Astrocyte of the spinal cord (primary cell): ENCODE results near the gene SAMD8.

Experiments
- DNase-seq: peaks from one replicate; pipeline ENCODE4 v3.0.0; 2011; ENCODE audit warnings: low read depth, low spot score
- H3K4me3 ChIP-seq: 2 replicates; pipeline ENCODE4 v1.5.1; 2011; ENCODE audit warnings: low read depth, mild to moderate bottlenecking, low read length, moderate library complexity
- in situ Hi-C: cut with HindIII; loops from 2 replicates; pipeline ENCODE4 v1.10.0; 2017; ENCODE audit warnings: low sequenced_read_pairs
- TF ChIP-seq, protein P1 (sequence below): IDR thresholded peaks from 2 replicates; pipeline ENCODE4 v1.5.1; 2012; ENCODE audit warnings: low read depth, mild to moderate bottlenecking, low read length, inconsistent platforms

Gene SAMD8

GRCh38 chr10:75207857-75208144 lies 96.3 kb downstream of the SAMD8 start:
- TF ChIP-seq, protein P1, sequence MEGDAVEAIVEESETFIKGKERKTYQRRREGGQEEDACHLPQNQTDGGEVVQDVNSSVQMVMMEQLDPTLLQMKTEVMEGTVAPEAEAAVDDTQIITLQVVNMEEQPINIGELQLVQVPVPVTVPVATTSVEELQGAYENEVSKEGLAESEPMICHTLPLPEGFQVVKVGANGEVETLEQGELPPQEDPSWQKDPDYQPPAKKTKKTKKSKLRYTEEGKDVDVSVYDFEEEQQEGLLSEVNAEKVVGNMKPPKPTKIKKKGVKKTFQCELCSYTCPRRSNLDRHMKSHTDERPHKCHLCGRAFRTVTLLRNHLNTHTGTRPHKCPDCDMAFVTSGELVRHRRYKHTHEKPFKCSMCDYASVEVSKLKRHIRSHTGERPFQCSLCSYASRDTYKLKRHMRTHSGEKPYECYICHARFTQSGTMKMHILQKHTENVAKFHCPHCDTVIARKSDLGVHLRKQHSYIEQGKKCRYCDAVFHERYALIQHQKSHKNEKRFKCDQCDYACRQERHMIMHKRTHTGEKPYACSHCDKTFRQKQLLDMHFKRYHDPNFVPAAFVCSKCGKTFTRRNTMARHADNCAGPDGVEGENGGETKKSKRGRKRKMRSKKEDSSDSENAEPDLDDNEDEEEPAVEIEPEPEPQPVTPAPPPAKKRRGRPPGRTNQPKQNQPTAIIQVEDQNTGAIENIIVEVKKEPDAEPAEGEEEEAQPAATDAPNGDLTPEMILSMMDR = no peak
- in situ Hi-C loops = no loop called here
- no peak overlapping the region for H3K4me3 ChIP-seq
- DNase-seq = no peak

- in situ Hi-C loops = no loop called here
- DNase-seq = peak; percentile 71
- H3K4me3 ChIP-seq = no peak overlapping the region
- TF ChIP-seq, protein P1 = no peak
Observed at GRCh38 chr10:75208181-75208580, 96.7 kb downstream of the SAMD8 start.

GRCh38 chr10:75209086-75209920 lies 97.8 kb downstream of the SAMD8 start:
- TF ChIP-seq, protein P1 = no peak
- peak overlapping the region; percentile 96 for H3K4me3 ChIP-seq
- no peak for DNase-seq
- in situ Hi-C loops = no loop called here

DNA sequence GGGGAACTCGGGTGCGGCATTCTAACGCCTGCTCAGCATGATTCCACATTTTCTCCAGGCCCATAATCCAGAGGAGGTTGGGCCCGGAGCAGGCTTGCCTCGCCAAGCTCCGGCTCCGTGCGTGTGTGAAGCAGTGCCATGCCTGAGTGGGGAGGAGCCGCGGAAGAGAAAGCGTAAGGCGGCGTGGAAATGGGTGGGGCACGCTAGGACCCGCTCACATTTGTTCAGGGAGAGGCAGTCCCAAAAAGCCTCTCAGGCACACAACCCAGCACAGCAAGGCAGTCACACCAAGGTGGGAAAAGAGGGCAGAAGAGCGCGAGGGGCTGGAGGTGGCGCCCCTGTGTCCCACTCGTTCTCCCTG lies 98.4 kb downstream of the SAMD8 start:
- TF ChIP-seq, protein P1 = no peak
- H3K4me3 ChIP-seq = peak overlapping the region; percentile 96
- in situ Hi-C loops = no loop called here
- peak; percentile 70 for DNase-seq

DNA sequence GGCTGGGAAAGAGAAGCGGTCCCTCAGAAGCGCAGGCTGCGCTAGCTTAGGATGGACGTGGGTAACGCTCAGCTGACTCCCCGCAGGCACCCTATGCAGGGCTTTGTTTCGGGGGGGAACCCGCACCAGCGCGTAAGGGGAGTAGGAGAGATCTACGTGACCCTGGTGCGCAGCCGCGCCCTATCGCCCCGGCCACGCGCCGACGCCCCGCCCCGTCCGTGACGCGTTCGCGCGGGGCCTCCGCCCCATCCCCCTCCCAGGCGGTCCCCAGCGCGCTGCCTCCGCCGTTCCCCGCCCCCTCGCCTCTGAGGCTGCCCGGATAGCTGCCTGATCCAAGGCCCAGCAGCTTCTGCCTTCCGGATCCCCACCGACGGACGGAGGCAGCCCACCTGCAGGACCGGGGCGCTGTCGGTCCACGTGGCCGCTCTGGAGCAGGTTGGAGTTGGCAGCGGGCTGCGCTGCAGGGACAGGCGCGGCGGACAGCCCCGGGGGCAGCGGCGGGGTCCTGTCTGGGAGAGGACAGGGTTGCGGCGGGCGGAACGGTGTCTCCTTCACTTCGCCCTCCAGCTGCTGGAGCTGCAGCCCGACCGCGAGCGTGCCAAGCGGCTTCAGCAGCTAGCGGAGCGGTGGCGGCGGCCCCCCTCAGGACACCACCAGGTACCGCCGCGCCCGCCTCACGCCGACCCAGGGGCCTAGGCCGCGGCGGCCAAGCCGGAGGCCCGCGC lies 99.0 kb downstream of the SAMD8 start, which contains the start of gene VDAC2:
TSS of gene VDAC2 (plus strand) at position 515 of the 725 bp plus-strand sequence. CDS start 363 bp downstream, outside the sequence.
- in situ Hi-C loops = no loop called here
- DNase-seq = peak; percentile 88
- peak within 1 kb of the TSS; percentile 96 for H3K4me3 ChIP-seq
- TF ChIP-seq, protein P1 = no peak

- peak; percentile 44 for DNase-seq
- in situ Hi-C loops = no loop called here
- TF ChIP-seq, protein P1 = no peak
- H3K4me3 ChIP-seq = peak overlapping the region; percentile 96
Observed at GRCh38 chr10:75211007-75211691, 99.7 kb downstream of the SAMD8 start.
